Measurements from ENCODE around the gene DMBX1.

DMBX1 gene

DNA sequence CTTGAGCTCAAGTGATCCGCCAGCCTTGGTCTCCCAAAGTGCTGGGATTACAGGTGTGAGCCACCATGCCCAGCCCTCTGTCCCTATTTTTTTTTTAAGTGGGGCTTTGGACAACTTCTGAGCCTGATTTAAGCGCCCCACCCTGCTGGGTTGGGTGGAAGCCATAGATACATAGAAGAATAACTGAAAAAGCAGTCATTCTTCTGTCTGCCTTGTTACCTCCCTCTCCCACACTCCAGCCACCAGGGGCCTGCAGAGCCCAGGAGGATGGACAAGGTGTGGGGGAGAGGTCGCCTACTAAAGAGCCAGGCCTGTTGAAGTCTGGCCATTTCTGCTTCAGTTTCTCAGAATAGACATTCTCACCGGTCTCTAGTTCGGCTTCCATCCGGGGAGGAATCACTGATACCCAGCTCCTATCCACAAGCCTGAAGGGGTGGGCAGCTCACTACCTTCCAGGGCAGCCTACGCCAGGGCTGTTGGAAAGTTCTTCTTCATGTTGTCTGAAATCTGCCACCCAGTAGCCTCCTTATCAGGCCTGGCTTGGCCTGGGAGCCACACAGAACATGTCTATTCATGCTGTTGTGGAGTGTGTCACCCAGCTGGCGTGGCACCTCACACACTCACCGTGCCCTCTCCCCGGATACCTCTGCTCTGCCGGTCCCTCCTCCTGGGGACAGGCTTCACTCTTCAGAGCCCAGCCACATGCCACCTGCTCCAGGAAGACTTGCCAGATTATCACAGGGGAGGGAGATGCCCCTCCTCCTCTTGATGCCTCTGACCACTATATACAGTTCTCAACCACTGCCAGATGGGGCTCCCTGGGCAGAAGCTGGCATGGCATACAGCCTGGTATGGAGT is 34.1 kb downstream of the DMBX1 start:
- H3K9me3 ChIP-seq (ENCODE audit: control insufficient read depth, low read length), result no peaks in the 10 kb centered on the region
- no peak for DNase-seq
- H3K27ac ChIP-seq (ENCODE audit: insufficient read depth, low read length, poor library complexity, severe bottlenecking), result no peak overlapping the region
- H3K27me3 ChIP-seq (replicated peaks; ENCODE audit: control insufficient read depth, insufficient read depth, low read length, poor library complexity, severe bottlenecking), result peaks cover 5% of the 10 kb centered on the region
- no peak overlapping the region for H3K4me3 ChIP-seq (ENCODE audit: insufficient read depth, low read depth, low read length, poor library complexity, severe bottlenecking)
- no peaks in the 10 kb centered on the region for H3K4me1 ChIP-seq (ENCODE audit: control insufficient read depth, insufficient read depth, low read length, poor library complexity, severe bottlenecking)
- H3K36me3 ChIP-seq (ENCODE audit: control insufficient read depth, insufficient read depth, low read length), result no peaks in the 10 kb centered on the region

DNA sequence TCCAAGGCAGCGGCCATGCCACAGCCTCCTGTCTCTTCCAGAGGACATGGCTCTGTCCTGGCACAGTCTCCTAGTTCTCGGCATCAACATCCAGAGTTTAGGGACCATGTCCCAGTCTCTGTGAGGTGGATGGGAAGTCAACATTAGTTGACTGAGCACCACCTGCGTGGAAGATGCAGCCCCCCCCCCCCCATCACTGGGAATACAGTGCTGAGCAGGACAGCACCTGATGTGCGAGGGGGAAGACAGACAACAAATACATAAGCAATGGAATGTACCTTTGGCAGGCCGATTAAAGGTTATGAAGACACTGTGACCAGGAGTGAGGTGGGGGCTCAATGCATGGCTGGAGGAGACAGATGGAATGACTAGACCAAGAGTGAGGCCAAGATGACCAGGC is 35.2 kb downstream of the DMBX1 start:
- Histone ChIP-seq H3K4me3 (ENCODE audit: insufficient read depth, low read depth, low read length, poor library complexity, severe bottlenecking) (no peak overlapping the region), H3K27ac (ENCODE audit: insufficient read depth, low read length, poor library complexity, severe bottlenecking) (no peak overlapping the region), H3K36me3 (ENCODE audit: control insufficient read depth, insufficient read depth, low read length) (no peaks in the 10 kb centered on the region), H3K27me3 (replicated peaks; ENCODE audit: control insufficient read depth, insufficient read depth, low read length, poor library complexity, severe bottlenecking) (peaks cover 5% of the 10 kb centered on the region), H3K4me1 (ENCODE audit: control insufficient read depth, insufficient read depth, low read length, poor library complexity, severe bottlenecking) (no peaks in the 10 kb centered on the region), H3K9me3 (ENCODE audit: control insufficient read depth, low read length) (no peaks in the 10 kb centered on the region)
- no peak for DNase-seq

DNA sequence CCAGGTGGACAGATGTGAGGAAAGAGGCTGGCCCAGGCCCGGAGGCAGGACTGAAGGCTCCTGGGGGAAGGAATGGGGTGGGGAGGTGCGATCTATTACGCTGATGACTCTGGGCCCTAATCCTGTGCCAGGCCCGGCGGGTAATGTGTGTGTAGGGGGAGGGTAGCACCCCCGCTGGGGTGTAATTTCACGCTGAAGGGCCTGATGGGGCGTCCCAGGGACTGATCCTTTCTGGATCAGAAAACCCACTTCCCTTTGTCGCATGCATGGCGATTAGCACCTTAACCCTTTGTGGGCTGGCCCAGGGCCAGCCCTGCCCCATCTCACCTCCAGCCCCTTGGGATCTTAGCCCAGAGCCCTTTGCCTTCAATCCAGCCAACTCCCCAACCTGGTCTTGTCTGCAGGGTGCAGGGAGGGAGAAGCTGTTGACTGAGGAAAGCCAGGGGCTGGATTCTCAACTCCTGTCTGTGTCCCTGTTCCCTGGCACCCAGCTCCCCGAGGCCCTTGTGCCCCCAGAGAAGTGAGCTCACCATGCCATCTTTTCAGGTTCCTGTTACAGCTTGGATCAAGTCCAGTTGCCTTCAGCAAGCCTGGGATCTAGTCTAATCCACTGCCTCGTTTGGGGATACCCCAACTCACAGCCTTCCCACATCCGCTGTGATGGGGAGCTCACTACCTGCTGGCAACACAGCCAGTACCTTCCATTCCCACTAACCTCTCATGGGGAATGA is 35.8 kb downstream of the DMBX1 start:
- Histone ChIP-seq H3K4me3 (ENCODE audit: insufficient read depth, low read depth, low read length, poor library complexity, severe bottlenecking) (no peak overlapping the region), H3K27ac (ENCODE audit: insufficient read depth, low read length, poor library complexity, severe bottlenecking) (no peak overlapping the region), H3K9me3 (ENCODE audit: control insufficient read depth, low read length) (no peaks in the 10 kb centered on the region), H3K36me3 (ENCODE audit: control insufficient read depth, insufficient read depth, low read length) (no peaks in the 10 kb centered on the region), H3K4me1 (ENCODE audit: control insufficient read depth, insufficient read depth, low read length, poor library complexity, severe bottlenecking) (no peaks in the 10 kb centered on the region), H3K27me3 (replicated peaks; ENCODE audit: control insufficient read depth, insufficient read depth, low read length, poor library complexity, severe bottlenecking) (peaks cover 5% of the 10 kb centered on the region)
- DNase-seq, result no peak

DNA sequence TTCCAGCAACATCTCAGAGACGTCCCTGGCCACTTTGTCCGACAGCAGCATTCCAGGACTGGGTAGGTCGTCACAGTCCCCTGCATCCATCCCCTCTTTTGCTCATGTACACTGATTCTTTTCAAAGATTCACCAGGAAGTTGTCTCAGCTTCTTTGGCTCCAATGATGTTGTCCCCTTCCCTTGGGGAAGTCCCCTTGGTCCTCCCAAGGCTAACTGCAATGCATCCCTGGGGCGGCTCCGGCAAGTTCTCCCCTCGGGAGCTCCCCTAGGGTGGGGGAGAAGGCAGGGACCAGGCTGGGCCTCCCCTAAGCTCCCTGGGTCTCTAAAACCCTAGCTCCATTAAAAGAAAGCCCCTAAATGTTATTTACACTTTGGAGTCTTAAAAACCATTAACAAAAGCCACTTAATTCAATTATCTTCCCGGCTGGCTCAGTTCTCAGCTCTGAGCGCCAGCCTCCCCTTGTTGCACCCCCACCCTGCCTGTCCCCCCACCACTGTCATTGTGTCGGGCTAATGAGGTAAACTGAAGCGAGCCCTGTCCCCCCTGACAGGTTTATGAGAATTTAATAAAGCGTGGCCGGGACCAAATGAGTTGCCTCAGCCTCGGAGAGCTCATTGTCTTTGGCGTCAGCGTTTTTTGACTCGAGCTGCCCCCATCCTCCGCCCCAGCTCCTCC is 36.5 kb downstream of the DMBX1 start:
- no peak for DNase-seq
- Histone ChIP-seq H3K27ac (ENCODE audit: insufficient read depth, low read length, poor library complexity, severe bottlenecking) (no peak overlapping the region), H3K9me3 (ENCODE audit: control insufficient read depth, low read length) (no peaks in the 10 kb centered on the region), H3K27me3 (replicated peaks; ENCODE audit: control insufficient read depth, insufficient read depth, low read length, poor library complexity, severe bottlenecking) (peaks cover 5% of the 10 kb centered on the region), H3K36me3 (ENCODE audit: control insufficient read depth, insufficient read depth, low read length) (no peaks in the 10 kb centered on the region), H3K4me1 (ENCODE audit: control insufficient read depth, insufficient read depth, low read length, poor library complexity, severe bottlenecking) (no peaks in the 10 kb centered on the region), H3K4me3 (ENCODE audit: insufficient read depth, low read depth, low read length, poor library complexity, severe bottlenecking) (no peak overlapping the region)

DNA sequence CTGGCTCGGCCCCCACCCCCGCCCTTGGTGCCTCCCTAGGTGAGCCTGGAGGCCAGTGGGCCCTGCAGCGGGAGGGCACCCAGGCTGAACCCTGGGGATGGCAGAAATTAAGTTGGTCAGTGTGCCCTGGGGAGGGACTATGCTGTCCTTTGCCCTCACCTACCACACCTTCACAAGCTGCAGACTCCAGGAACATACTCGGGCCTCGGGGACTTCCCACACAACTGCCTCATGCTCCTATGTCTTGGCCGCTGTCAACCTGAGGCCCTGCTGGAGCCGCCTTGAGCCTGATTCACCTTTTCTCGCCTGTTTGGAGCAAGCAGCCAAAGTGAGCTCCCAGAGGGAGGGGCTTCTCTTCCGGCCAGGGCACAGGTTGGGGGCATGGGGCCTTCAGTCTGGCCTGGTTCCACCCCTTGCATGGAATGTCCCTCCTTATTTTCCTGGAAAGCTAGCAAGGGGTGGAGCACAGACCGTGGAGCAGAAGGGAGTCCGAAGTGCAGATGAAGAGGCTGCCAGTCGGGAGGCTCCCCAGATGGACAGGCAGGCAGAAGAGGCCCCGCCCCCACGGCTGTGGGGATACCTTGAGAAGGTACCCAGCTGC is 37.2 kb downstream of the DMBX1 start:
- Histone ChIP-seq H3K4me3 (ENCODE audit: insufficient read depth, low read depth, low read length, poor library complexity, severe bottlenecking) (no peak overlapping the region), H3K36me3 (ENCODE audit: control insufficient read depth, insufficient read depth, low read length) (no peaks in the 10 kb centered on the region), H3K27ac (ENCODE audit: insufficient read depth, low read length, poor library complexity, severe bottlenecking) (no peak overlapping the region), H3K9me3 (ENCODE audit: control insufficient read depth, low read length) (no peaks in the 10 kb centered on the region), H3K27me3 (replicated peaks; ENCODE audit: control insufficient read depth, insufficient read depth, low read length, poor library complexity, severe bottlenecking) (peaks cover 5% of the 10 kb centered on the region), H3K4me1 (ENCODE audit: control insufficient read depth, insufficient read depth, low read length, poor library complexity, severe bottlenecking) (no peaks in the 10 kb centered on the region)
- DNase-seq, result no peak

DNA sequence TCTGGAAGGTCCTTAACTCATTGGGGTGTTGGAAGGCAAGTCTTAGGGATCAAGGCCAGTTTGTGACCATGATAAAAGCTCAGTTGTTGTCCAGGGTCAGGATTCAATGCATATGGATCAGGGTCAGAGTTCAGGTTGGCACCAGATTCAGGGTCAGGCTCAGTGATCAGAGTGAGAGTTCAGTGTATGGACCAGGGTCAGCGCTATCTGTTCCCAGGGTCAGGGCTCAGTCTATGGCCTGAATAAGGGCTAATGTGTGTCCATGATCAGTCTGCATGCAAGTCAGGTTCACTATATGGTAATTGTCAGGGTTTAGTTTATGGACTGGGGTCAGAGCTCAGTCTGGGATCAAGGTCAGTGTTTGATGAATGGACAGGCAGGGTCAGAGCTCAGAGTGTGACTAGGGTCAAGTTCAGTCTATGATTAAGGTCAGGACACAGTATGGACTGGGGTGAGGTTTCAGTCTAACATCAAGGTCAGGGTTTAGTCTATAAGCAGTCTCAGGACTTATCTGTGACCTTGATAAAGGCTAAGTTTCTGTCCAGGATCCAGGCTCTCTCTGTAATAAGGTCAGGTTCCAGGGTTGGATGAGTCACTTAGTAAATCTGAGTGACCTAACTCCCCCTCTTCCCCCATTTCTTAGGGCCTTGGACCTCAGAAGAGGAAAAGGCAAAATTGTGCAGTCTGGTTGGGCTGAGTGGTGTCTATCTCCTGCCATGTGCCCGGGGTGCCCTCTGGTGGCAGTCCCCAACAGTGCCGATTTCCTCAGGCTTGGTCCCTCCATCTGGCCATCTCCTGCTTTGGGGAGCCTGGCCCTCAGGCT is 38.0 kb downstream of the DMBX1 start:
- Histone ChIP-seq H3K27me3 (replicated peaks; ENCODE audit: control insufficient read depth, insufficient read depth, low read length, poor library complexity, severe bottlenecking) (peaks cover 5% of the 10 kb centered on the region), H3K4me1 (ENCODE audit: control insufficient read depth, insufficient read depth, low read length, poor library complexity, severe bottlenecking) (no peaks in the 10 kb centered on the region), H3K36me3 (ENCODE audit: control insufficient read depth, insufficient read depth, low read length) (no peaks in the 10 kb centered on the region), H3K27ac (ENCODE audit: insufficient read depth, low read length, poor library complexity, severe bottlenecking) (no peak overlapping the region), H3K9me3 (ENCODE audit: control insufficient read depth, low read length) (no peaks in the 10 kb centered on the region), H3K4me3 (ENCODE audit: insufficient read depth, low read depth, low read length, poor library complexity, severe bottlenecking) (no peak overlapping the region)
- DNase-seq, result peak; percentile 38 to 55 (median 40)

DNA sequence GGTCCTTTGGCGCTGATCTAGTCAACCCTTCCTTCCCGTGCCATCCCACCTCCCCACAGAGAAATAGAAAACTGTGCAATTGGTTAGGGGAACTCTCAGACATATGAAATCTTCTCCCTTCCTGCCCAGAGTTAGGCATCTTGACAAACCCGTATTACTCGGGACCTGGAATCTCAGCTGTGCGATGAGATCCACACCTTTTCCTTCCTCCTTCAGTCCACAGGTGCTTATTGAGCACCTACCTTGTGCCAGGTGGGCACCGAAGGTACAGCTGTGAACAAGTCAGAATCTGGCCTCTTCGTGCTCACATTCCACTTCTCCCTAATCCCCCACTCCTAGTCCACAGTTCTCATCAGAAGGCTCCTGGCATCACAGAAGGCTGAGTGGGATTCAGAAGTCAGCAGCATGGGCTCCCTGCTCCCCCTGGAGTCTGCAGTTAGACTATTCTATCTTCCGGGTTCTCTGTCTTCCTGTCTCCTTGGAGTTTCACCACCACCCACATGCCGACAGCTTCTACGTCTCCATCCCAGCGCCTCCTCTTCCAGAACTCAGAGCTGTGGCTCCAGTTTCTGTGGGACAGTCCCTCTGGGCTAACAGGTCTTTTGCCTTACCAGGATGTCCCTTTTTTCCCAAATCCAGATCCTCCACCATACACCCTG is 38.8 kb downstream of the DMBX1 start:
- H3K4me3 ChIP-seq (ENCODE audit: insufficient read depth, low read depth, low read length, poor library complexity, severe bottlenecking), result no peak overlapping the region
- no peaks in the 10 kb centered on the region for H3K9me3 ChIP-seq (ENCODE audit: control insufficient read depth, low read length)
- no peak for DNase-seq
- no peak overlapping the region for H3K27ac ChIP-seq (ENCODE audit: insufficient read depth, low read length, poor library complexity, severe bottlenecking)
- no peaks in the 10 kb centered on the region for H3K36me3 ChIP-seq (ENCODE audit: control insufficient read depth, insufficient read depth, low read length)
- H3K27me3 ChIP-seq (replicated peaks; ENCODE audit: control insufficient read depth, insufficient read depth, low read length, poor library complexity, severe bottlenecking), result peaks cover 5% of the 10 kb centered on the region
- H3K4me1 ChIP-seq (ENCODE audit: control insufficient read depth, insufficient read depth, low read length, poor library complexity, severe bottlenecking), result no peaks in the 10 kb centered on the region

DNA sequence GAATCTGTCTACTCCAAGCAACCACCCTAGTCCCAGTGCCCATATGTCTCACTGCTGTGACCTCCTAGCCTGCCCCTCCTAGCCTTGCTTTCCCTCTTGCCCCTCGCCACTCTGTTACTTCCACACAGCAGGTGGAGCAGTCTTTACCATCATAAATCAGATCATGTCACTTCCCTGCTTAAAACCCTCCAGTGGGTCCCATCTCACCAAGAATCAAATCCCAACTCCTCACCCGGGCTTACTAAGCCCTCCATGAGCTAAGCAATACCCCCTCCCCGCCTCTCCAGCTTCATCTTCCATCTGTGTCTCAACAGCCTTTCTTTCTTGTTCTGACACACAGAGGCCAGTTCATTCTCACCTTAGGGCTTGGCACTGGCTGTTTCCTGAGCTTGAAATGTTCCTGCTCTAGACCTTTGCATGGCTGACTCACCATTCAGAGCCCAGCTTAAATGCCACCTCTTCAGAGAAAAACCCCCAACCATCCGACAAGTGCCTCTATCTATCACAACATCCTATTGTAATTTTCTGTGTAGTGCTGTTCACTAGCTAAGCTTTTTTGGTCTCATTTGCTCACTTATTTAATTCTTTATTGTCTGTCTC is 39.5 kb downstream of the DMBX1 start:
- Histone ChIP-seq H3K27me3 (replicated peaks; ENCODE audit: control insufficient read depth, insufficient read depth, low read length, poor library complexity, severe bottlenecking) (peaks cover 5% of the 10 kb centered on the region), H3K36me3 (ENCODE audit: control insufficient read depth, insufficient read depth, low read length) (no peaks in the 10 kb centered on the region), H3K4me1 (ENCODE audit: control insufficient read depth, insufficient read depth, low read length, poor library complexity, severe bottlenecking) (no peaks in the 10 kb centered on the region), H3K27ac (ENCODE audit: insufficient read depth, low read length, poor library complexity, severe bottlenecking) (no peak overlapping the region), H3K9me3 (ENCODE audit: control insufficient read depth, low read length) (no peaks in the 10 kb centered on the region), H3K4me3 (ENCODE audit: insufficient read depth, low read depth, low read length, poor library complexity, severe bottlenecking) (no peak overlapping the region)
- DNase-seq, result no peak

DNA sequence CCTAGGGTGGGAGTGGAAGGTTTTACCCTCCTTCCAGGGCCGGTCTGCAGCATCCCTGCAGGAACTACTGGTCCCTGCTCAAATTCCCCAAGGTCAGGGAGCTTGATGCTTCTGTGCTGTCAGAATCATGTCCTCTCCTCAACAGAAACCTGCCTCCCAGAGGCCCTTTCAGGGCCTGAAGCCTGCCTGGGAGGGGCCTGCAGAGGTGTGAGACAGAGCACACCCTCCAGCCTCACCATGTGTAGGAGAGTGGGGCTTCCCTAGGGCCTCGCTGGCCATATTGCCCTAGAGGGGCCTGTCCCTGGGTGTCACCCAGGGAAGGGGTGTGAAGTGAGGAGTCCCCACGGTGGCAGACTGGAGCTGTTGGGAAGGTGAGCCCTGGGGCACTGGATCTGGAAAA is 40.7 kb downstream of the DMBX1 start:
- Histone ChIP-seq H3K27me3 (replicated peaks; ENCODE audit: control insufficient read depth, insufficient read depth, low read length, poor library complexity, severe bottlenecking) (peaks cover 5% of the 10 kb centered on the region), H3K27ac (ENCODE audit: insufficient read depth, low read length, poor library complexity, severe bottlenecking) (no peak overlapping the region), H3K4me3 (ENCODE audit: insufficient read depth, low read depth, low read length, poor library complexity, severe bottlenecking) (no peak overlapping the region), H3K9me3 (ENCODE audit: control insufficient read depth, low read length) (no peaks in the 10 kb centered on the region), H3K36me3 (ENCODE audit: control insufficient read depth, insufficient read depth, low read length) (no peaks in the 10 kb centered on the region), H3K4me1 (ENCODE audit: control insufficient read depth, insufficient read depth, low read length, poor library complexity, severe bottlenecking) (peaks cover 3% of the 10 kb centered on the region)
- DNase-seq, result no peak
